GM19240 (cell line): Measurements from ENCODE around the gene NUP133.
"Not testable (repeated sequence)": the region's sequence is repeated elsewhere in the genome, so short reads cannot be mapped to it uniquely, and the experiment has no call there.

Experiments
- DNase-seq: peaks from one replicate; pipeline ENCODE4 v3.0.0; 2011; ENCODE audit warnings: low spot score; ENCODE audit not compliant: insufficient read length

Gene NUP133

DNA sequence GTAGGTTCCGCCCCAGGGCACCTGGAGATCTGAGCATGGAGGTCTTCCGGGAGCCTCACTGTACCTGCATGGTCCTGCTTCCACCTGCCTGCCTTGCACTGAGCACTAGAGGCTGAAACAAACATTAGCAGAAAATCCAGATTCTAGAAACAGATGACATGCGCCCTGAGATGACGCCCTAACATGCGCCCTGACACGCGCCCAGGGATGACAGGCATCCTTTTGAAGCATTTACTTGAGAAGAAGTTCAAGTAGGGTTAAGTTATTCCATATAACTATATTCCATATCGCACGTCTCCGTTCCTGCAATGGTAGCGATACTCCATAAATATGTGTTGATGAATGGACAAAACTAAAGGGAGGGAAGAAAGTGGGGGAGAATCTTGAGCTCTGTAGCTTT, 87.9 kb downstream of the NUP133 start:
- DNase-seq: no peak

DNA sequence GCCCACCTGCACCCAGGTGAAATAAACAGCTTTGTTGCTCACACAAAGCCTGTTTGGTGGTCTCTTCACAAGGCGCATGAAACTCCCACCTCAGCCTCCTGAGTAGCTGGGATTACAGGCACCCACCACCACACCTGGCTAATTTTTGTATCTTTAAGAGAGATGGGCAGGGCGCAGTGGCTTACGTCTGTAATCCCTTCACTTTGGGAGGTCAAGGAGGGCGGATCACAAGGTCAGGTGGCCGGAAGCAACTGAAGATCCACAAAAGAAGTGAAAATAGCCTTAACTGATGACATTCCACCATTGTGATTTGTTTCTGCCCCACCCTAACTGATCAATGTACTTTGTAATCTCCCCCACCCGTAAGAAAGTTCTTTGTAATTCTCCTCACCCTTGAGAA, 89.6 kb downstream of the NUP133 start:
- DNase-seq: not testable (repeated sequence)

DNA sequence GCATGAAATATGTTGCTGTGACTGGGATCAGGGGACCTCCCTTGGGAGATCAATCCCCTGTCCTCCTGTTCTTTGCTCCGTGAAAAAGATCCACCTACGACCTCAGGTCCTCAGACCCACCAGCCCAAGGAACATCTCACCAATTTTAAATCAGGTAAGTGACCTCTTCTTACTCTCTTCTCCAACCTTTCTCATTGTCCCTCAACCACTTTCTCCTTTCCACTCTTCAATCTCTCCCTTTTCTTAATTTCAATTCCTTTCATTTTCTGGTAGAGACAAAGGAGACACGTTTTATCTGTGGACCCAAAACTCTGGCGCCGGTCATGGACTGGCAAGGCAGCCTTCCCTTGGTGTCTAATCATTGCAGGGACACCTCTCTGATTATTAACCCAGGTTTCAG, 95.3 kb downstream of the NUP133 start:
- DNase-seq: not testable (repeated sequence)

DNA sequence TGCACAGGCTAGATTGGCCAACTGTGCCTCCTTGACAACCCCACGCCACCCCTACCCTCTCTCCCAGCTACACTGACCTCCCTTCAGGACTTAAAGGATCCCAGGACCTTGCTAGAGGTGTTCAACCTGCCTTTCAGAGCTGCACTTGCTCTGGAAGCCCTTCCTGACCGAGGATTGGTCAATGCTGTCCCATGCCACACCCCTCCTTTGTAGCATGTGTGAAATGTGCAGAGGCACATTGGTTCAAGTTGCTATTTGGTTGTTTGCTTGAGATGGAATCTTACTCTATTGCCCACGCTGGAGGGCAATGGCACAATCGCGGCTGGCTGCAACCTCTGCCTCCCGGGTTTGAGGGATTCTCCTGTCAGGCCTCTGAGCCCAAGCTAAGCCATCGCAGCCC, 96.1 kb downstream of the NUP133 start:
- DNase-seq: no peak

DNA sequence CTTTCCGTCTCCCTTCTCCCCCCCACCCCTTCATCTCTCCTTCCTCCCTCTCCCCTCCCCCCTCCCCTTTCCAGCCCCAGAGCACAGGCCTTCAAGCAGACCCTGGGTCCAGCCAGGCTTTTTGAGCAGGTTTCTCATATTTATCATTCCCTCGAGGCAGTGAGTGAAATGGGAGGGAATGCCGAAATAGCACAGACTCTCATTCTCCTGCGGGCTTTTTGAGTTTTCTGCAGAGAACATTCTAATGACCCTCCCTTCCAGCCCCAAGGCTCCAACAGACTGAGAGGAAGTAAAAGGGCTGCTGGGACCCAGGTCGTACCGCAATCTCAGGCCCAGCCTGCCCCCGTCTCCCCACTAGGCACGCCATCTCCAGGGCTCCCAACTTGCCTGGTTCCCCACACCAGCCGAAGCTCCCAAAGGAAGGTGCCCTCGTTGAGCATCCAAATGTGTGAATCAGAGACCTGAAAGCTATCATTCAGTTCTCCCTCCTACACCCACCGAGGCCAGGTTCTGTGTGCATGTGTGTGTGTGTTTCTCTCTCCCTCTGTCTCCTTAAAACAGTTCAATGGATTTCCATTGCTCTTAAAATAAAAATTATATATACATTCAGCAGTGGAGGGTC, 96.6 kb downstream of the NUP133 start:
- DNase-seq: no peak

DNA sequence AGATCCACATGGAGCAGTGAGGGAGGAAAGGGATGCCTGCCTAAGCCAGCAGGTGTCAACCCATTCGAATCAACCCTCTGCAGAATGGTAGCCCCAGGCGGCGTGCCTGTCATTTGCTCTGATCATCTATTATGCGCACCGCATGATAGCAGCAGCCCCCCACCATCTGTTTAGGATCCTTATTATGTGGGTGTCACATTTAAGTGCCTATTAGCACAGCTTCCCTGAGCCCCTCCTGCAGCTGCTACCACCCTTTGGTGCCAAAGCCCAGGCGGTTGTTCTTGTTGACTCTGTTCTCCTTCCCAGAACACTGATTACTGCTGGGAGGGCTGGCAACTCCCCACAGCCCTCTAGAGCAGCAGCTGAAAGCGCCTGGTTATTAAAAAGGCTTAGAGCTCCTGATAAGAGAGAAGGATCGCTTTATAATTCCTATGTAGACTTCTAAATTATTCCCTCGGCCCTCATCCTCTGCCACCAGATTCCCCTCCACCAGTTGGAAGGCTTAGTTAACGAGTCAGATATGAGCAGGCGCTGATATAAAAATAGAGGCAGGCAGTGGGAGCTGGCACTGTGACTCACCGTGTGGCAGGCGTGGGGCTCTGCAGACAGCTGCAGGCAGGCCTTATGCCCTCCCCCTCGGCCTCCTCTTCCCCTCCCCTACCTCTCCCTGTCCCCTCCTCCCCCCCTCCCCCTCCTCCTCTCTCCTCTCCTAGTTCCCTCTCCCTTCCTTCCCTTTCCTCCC, 97.3 kb downstream of the NUP133 start:
- DNase-seq: no peak

DNA sequence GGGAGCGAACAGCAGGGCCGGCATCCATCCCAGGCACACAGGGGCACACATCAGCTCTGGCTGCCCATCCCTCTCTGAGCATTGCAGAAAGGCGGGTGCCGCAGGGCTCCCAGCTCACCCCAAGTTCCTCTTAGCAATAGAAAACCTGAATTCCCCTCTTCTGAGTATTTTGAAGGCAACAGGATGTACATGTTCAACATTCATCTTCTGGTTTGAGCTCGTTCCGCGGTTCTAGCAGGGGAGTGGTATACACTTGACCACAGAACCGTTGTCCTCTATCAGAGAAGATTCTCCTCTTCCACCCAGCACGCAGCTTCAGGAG, 97.8 kb downstream of the NUP133 start:
- no peak for DNase-seq

DNA sequence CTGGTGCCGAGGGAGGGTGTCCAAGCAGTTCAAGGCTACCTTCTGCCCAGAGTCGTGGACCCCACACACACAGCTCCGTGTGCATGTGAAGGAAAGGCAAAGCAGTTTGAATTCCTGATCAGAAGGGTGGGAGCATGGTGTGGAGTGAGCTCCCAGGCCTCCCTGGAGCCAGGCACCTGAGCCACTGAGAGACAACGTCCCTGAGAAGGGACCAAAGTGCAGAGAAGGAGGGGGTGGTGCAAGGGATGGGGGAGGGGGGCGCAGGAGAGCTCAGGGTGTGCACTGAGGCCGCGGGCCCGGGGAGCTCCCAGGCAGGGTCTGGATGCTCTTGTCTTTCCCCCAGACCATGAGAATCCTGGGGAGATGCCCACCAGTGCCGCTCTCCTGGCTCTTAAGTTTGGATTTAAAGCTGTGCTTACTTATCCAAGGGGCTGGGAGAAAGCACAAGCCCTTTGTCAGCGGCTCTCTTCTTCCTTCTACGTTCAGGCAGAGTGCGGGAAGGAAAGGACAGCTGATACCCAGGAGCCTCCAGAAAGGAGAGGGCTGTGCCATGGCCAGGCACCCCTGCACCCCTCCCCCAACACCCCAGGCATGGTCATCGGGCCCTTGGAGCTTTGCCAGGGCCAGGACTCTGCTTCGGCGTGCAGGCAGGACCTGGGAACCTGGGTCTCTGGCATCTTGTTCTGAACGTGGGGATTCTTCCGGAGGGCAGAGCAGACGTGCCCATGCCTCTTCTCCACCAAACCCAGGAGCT, 98.3 kb downstream of the NUP133 start:
- DNase-seq: no peak

DNA sequence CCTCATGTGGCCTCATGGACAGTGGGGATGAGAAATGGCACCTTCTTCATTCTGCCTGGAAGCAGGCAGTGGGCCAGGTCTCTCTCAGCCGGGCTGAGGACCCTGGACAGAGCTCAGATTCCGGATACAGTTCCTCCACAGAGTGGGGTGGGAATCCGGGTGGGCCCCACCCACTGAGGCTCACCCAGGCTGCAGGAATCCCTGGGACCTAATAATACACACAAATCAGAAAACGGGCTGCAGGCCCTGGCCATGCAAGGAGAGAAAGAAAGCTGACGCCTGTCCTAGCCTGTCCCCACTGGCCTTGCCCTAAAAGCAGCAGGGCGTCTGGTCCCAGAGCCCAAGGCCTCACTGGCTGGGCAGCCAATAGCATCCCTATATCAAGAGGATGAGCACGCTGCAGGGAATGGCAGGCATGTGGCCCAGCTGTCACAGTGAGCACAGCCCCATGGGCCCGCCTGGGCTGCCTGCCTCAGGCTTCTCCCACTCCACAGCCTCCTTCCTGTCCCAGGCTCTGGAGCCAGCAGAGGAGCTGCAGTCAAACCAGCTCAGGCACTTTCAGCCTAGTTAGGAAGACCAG, 99.6 kb downstream of the NUP133 start:
- no peak for DNase-seq

DNA sequence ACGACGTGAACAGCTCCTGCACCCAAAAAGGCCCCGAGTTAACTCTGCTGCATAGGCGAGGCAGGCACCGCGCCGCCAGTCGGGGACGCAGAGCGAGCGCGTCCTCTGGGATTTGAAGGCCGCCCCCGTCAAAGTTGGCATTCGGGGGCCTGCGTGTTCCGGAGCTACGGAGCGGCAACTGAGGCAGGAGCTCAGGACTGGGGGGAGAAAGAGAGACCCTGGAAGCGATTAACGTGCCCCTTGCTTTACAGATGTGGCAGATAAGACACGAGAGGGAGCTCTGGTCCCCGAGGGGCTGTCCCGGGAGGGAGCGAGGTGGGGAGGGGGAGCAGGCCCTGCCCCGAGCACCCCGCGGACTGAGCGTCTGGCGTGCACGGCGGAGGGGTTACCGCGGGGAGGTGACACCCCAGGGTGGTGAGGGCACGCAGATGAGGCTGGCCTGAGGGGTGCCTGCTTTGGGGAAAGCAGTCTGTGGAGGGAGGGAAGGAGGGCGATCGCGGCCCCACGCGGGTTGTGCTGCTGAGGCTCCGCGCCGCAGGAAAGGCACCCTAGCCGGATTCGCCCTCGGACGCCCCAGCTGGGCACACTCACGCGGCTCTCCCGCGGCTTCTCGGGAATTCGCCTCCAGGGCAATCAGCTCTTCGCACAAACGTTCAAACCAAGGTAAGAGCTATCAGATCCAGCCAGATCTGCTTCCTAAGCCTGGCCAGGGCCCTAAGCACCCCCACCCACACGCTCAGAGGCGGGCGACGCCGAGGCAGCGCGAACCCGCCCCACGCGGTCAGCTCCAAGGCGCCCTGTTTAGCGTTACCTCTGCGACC, 100.7 kb downstream of the NUP133 start:
- no peak for DNase-seq

DNA sequence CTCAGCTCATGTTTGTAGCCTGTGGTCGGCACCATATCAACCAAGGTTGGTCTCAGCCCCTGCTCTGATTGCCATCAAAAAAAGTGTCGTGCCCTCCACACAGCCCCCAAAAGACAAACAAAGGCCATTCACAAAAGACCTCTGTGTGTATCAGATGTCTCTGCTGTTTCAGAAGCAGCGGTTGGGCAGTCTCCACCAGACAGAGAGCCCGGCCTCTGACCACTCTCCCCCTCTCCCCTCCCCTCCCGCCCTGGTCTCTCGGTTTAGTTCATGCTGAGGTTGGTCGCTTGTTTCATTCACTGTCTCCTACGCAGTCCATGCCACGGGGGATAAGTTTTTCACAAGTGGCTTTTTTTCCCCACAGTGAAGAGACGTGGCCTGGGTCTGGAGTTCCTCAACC, 101.3 kb downstream of the NUP133 start:
- no peak for DNase-seq

DNA sequence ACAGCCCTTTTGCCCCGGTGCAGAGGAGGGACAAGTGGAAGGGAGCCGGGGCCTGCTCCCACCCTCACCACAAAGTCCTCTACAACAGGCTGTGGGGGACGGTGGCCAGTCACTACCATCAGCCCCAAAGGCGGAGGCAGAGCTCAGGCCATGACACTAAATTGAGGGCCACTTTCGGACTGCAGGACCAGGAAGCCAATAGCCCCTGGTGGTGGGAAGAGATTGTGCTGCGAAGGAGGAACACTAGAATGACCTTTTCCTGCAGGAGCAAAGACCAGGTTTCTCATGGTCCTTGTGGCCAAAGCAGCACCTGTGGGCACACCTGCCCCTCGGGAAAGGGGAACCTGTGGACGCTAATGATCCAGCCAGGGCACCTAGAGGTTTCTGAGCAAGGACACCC, 104.6 kb downstream of the NUP133 start:
- DNase-seq: no peak

DNA sequence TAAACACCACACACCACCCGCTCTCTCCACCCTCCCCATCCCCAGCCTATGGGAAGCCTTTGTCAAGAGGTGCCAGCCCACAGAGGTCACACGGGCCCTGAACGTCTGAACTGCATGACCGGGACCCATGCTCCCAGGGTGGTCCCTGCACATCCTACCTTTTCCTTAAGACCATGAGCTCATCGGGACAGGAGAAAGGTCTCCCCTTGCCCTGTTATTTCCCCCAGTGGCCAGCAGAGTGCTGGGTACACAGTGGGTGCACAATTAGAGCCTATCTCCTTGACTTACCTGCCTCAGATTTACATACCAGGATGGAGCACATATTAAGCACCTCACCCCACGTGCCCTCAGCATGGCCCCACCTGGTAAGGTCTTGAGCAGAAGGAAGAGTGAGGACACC, 105.1 kb downstream of the NUP133 start:
- DNase-seq: no peak

DNA sequence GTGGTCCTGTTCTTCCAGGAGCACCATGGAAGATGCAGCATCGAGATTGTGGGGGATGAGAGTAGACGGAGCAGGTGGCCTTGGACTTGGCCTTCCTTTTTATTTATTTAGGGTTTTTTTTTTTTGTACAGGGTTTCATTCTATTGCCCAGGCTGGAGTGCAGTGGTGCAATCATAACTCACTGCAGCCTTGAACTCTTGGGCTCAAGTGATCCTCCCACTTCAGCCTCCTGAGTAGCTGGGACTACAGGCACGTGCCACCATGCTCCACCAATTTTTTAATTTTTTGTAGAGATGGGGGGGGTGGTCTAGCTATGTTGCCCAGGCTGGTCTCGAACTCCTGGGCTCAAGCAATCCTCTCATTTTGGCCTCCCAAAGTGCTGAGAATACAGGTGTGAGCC, 105.8 kb downstream of the NUP133 start:
- not testable (repeated sequence) for DNase-seq

DNA sequence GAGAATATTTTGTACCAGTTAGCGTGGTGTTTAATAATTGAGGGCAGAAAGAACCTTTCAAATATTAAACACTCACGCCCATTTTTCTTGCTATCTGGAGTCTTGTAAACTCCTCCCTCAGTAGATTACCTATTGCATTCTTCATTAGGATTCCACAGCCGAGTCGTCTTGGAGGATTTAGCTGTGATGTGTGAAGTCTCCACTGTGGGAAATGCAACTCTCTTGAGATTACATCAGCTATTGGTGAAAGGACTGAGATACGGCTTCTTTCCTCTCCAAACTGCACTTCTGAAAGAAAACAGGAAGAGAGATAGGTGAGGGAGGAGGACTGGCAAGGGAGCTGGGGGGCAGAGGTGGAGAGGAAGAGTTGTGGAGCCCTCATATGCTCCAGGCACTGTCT, 110.4 kb downstream of the NUP133 start:
- no peak for DNase-seq

DNA sequence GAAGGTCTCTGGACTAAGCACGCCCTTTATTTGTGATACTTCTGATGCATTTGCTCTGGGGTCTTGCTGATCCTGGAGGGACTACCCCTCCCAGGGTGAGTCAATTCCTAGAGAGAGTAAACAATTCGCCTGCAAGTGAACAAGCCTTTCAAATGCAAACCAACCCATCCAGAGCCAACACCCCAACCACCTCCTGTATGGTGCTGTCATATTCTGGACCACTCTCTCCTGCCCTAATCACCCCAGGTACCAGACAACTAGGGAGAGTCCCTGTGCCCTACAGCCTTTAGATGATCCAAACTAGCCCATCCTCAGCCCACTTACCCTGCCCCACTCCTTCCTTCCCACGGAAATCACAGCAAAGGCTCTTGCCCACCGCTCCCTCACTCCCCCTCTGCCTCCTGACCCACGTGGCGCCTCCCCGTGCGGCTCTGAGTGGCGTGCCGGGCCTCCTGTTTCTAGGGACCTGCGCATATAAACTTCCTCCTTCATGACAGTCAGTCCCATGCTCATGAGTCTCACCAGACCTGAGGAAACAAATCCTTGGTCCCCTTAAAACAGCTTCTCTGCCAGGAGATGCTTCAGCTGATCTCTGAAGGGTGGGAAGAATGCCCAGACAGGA, 111.4 kb downstream of the NUP133 start:
- no peak for DNase-seq

DNA sequence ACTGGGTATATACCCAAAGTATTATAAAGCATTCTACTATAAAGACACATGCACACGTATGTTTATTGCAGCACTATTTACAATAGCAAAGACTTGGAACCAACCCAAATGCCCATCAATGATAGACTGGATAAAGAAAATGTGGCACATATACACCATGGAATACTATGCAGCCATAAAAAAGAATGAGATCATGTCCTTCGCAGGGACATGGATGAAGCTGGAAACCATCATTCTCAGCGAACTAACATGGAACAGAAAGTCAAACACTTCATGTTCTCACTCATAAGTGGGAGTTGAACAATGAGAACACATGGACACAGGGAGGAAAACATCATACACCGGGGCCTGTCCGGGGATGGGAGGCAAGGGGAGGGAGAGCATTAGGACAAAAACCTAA, 113.6 kb downstream of the NUP133 start:
- not testable (repeated sequence) for DNase-seq

DNA sequence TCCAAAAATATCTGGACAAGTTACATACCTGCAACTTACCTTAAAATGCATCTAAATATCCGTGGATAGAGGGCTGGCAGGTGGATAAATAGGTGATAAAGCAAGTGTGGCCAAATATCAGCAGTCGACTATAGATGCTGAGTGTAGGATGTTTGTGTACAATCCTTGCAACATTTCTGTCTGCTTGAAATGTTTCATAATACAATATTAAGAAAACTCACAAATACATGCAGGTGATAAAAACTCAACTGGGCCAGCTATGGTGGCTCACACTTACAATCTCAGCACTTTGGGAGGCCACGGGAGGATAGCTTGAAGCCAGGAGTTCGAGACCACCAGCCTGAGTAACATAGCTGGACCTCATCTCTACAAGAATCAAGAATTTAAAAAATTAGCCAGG, 115.2 kb downstream of the NUP133 start:
- no peak for DNase-seq
